Stimulated activated CD8-positive, alpha-beta memory T cell treated with anti-CD3 and anti-CD28 coated beads, Interleukin-7, amount 100 ng/mL, for 24 hours (primary cell): ENCODE results near the gene PJA2.

ENCODE experiments used
- DNase-seq: peaks from one replicate; pipeline ENCODE4 v3.0.0-alpha.2; 2020; ENCODE audit warnings: low read depth

Gene PJA2

GRCh38 chr5:109349388-109349787, 60.4 kb downstream of the PJA2 start:
- no peak for DNase-seq

- DNase-seq, result no peak
Observed at GRCh38 chr5:109347252-109347888, 62.4 kb downstream of the PJA2 start.

GRCh38 chr5:109345699-109346098, 64.1 kb downstream of the PJA2 start:
- no peak for DNase-seq

- no peak for DNase-seq
Observed at GRCh38 chr5:109340351-109340750, 69.4 kb downstream of the PJA2 start.

GRCh38 chr5:109335114-109335513, 74.7 kb downstream of the PJA2 start:
- DNase-seq, result no peak

GRCh38 chr5:109334056-109334455, 75.7 kb downstream of the PJA2 start:
- no peak for DNase-seq

GRCh38 chr5:109329333-109330237, 80.2 kb downstream of the PJA2 start:
- no peak for DNase-seq

- DNase-seq, result no peak
Observed at GRCh38 chr5:109328626-109329025, 81.1 kb downstream of the PJA2 start.

GRCh38 chr5:109327570-109327969, 82.2 kb downstream of the PJA2 start:
- no peak for DNase-seq

- DNase-seq, result no peak
Observed at GRCh38 chr5:109326919-109327318, 82.9 kb downstream of the PJA2 start.

GRCh38 chr5:109325456-109325855, 84.3 kb downstream of the PJA2 start:
- no peak for DNase-seq

- DNase-seq, result no peak
Observed at GRCh38 chr5:109324931-109325330, 84.8 kb downstream of the PJA2 start.

- no peak for DNase-seq
Observed at GRCh38 chr5:109324351-109324750, 85.4 kb downstream of the PJA2 start.

GRCh38 chr5:109322694-109323093, 87.1 kb downstream of the PJA2 start:
- no peak for DNase-seq

- no peak for DNase-seq
Observed at GRCh38 chr5:109319351-109319750, 90.4 kb downstream of the PJA2 start.

GRCh38 chr5:109318455-109319108, 91.2 kb downstream of the PJA2 start:
- DNase-seq, result no peak

- DNase-seq, result no peak
Observed at GRCh38 chr5:109316634-109317033, 93.1 kb downstream of the PJA2 start.

GRCh38 chr5:109315245-109315644, 94.5 kb downstream of the PJA2 start:
- no peak for DNase-seq

- no peak for DNase-seq
Observed at GRCh38 chr5:109313127-109313526, 96.6 kb downstream of the PJA2 start.

GRCh38 chr5:109312695-109313094, 97.1 kb downstream of the PJA2 start:
- DNase-seq, result no peak

- no peak for DNase-seq
Observed at GRCh38 chr5:109310315-109310714, 99.5 kb downstream of the PJA2 start.

- no peak for DNase-seq
Observed at GRCh38 chr5:109309326-109310063, 100.3 kb downstream of the PJA2 start.
